Mesenchymal stem cell (in vitro differentiated cells and primary cell): ENCODE data around the gene MUC5AC.
"Not testable (repeated sequence)": the region's sequence is repeated elsewhere in the genome, so short reads cannot be mapped to it uniquely, and the experiment has no call there.

ENCODE experiments used
- DNase-seq: peaks from one replicate; pipeline ENCODE4 v3.0.0-alpha.2; 2013
- H2AFZ ChIP-seq: one replicate; pipeline ENCODE4 v1.6.1; 2013; ENCODE audit warnings: low read depth, mild to moderate bottlenecking, control low read depth, inconsistent platforms, low read length, moderate library complexity
- H2AK5ac ChIP-seq: 2 replicates; pipeline ENCODE4 v1.6.1; 2013; ENCODE audit warnings: low read length, moderate library complexity, mild to moderate bottlenecking, inconsistent platforms; ENCODE audit not compliant: severe bottlenecking
- H2BK120ac ChIP-seq: one replicate; pipeline ENCODE4 v1.6.1; 2013; ENCODE audit warnings: low read depth, mild to moderate bottlenecking, inconsistent platforms, low read length, moderate library complexity
- H2BK12ac ChIP-seq, 2 experiments: one replicate each; pipeline ENCODE4 v1.6.1; 2013; ENCODE audit warnings: inconsistent platforms in 2 of 2, low read length in 2 of 2, mild to moderate bottlenecking in 2 of 2, moderate library complexity in 2 of 2, control low read depth in 1 of 2
- H2BK15ac ChIP-seq: one replicate; pipeline ENCODE4 v1.6.1; 2013; ENCODE audit warnings: mild to moderate bottlenecking, low read depth, inconsistent platforms; ENCODE audit not compliant: poor library complexity, severe bottlenecking
- H2BK5ac ChIP-seq: 2 replicates; pipeline ENCODE4 v1.6.1; 2013; ENCODE audit warnings: low read depth, mild to moderate bottlenecking, low read length, control low read depth, inconsistent platforms; ENCODE audit not compliant: poor library complexity, severe bottlenecking
- H3K14ac ChIP-seq, 2 experiments: one replicate each; pipeline ENCODE4 v1.6.1; 2013; ENCODE audit warnings: inconsistent platforms in 2 of 2, low read length in 2 of 2, control low read depth in 1 of 2, mild to moderate bottlenecking in 1 of 2, moderate library complexity in 1 of 2
- H3K18ac ChIP-seq, 2 experiments: one replicate each; pipeline ENCODE4 v1.6.1; 2013; ENCODE audit warnings: inconsistent platforms in 2 of 2, low read length in 2 of 2, control low read depth in 1 of 2, low read depth in 1 of 2, mild to moderate bottlenecking in 1 of 2
- H3K23ac ChIP-seq, 2 experiments: one replicate each; pipeline ENCODE4 v1.6.1; 2013; ENCODE audit warnings: inconsistent platforms in 2 of 2, low read length in 2 of 2, mild to moderate bottlenecking in 2 of 2, moderate library complexity in 2 of 2, control low read depth in 1 of 2
- H3K27ac ChIP-seq: 2 replicates; pipeline ENCODE4 v1.5.1; 2013; ENCODE audit warnings: mild to moderate bottlenecking, moderate library complexity, low read length, control low read depth, inconsistent platforms; ENCODE audit not compliant: poor library complexity, severe bottlenecking
- H3K27me3 ChIP-seq, 2 experiments: 2 replicates each; pipeline versions ENCODE4 v1.6.1 to v1.7.0; 2013; ENCODE audit warnings: low read length in 2 of 2, mild to moderate bottlenecking in 2 of 2, moderate library complexity in 2 of 2, control low read depth in 1 of 2, inconsistent platforms in 1 of 2; ENCODE audit not compliant: control insufficient read depth in 1 of 2, insufficient read depth in 1 of 2
- H3K36me3 ChIP-seq, 2 experiments: 2 replicates each; pipeline versions ENCODE4 v1.6.1 to v1.7.0; 2013; ENCODE audit warnings: low read length in 2 of 2, control low read depth in 1 of 2, inconsistent platforms in 1 of 2, low read depth in 1 of 2, mild to moderate bottlenecking in 1 of 2; ENCODE audit not compliant: insufficient read depth in 2 of 2, control insufficient read depth in 1 of 2
- H3K4ac ChIP-seq, 2 experiments: one replicate each; pipeline ENCODE4 v1.6.1; 2013; ENCODE audit warnings: inconsistent platforms in 2 of 2, low read length in 2 of 2, mild to moderate bottlenecking in 2 of 2, moderate library complexity in 2 of 2, control low read depth in 1 of 2, low read depth in 1 of 2
- H3K4me1 ChIP-seq: 2 replicates; pipeline ENCODE4 v1.6.1; 2013; ENCODE audit warnings: low read depth, low read length, control low read depth; ENCODE audit not compliant: control insufficient read depth, insufficient read depth
- H3K4me2 ChIP-seq: 2 replicates; pipeline ENCODE4 v1.6.1; 2013; ENCODE audit warnings: low read length, mild to moderate bottlenecking, inconsistent platforms; ENCODE audit not compliant: poor library complexity, severe bottlenecking
- H3K4me3 ChIP-seq, 2 experiments: 2 replicates each; pipeline versions ENCODE4 v1.5.1 to v1.7.0; 2013; ENCODE audit warnings: low read length in 2 of 2, mild to moderate bottlenecking in 2 of 2, control low read depth in 1 of 2, low read depth in 1 of 2; ENCODE audit not compliant: insufficient read depth in 1 of 2
- H3K79me1 ChIP-seq: replicated peaks from 2 replicates; pipeline ENCODE4 v1.6.1; 2013; ENCODE audit warnings: mild to moderate bottlenecking, control low read depth, low read length, inconsistent platforms; ENCODE audit not compliant: poor library complexity, severe bottlenecking
- H3K9ac ChIP-seq: 2 replicates; pipeline ENCODE4 v1.7.0; 2013; ENCODE audit warnings: mild to moderate bottlenecking, low read length, moderate library complexity
- H3K9me3 ChIP-seq: 2 replicates; pipeline ENCODE4 v1.7.0; 2013; ENCODE audit warnings: mild to moderate bottlenecking, low read length; ENCODE audit not compliant: control insufficient read depth
- H4K8ac ChIP-seq: one replicate; pipeline ENCODE4 v1.6.1; 2013; ENCODE audit warnings: inconsistent platforms, mild to moderate bottlenecking, low read length, moderate library complexity
- H4K91ac ChIP-seq: one replicate; pipeline ENCODE4 v1.6.1; 2013; ENCODE audit warnings: mild to moderate bottlenecking, low read length, inconsistent platforms
- WGBS: methylation state at CpG from one replicate; pipeline ENCODE4 v1.1.7; 2013; ENCODE audit warnings: mixed read lengths; 5-methylcytosine and 5-hydroxymethylcytosine counted together

The MUC5AC gene

DNA sequence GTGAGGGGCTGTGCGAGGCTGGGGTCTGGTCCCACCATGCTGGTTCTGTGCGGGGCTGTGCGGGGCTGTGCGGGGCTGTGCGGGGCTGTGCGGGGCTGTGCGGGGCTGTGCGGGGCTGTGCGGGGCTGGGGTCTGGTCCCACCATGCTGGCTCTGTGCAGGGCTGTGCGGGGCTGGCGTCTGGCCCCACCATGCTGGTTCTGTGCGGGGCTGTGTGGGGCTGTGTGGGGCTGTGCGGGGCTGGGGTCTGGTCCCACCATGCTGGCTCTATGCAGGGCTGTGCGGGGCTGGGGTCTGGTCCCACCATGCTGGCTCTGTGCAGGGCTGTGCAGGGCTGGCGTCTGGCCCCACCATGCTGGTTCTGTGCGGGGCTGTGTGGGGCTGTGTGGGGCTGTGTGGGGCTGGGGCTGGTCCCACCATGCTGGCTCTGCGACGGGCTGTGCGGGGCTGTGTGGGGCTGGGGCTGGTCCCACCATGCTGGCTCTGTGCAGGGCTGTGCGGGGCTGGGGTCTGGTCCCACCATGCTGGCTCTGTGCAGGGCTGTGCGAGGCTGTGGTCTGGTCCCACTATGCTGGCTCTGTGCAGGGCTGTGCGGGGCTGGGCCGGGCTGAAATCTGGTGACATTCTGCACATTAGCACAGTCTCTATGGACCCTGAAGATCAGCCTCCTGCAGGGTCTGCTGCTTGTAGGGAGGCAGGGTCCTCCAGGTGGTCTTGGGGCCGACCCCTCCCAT is 1.9 kb downstream of the MUC5AC start:
- not testable (repeated sequence) for H3K14ac ChIP-seq, H3K23ac ChIP-seq, DNase-seq, H3K4ac ChIP-seq, H2BK120ac ChIP-seq, H3K79me1 ChIP-seq, H3K9me3 ChIP-seq, H2AK5ac ChIP-seq, H2BK5ac ChIP-seq, H3K36me3 ChIP-seq, H4K8ac ChIP-seq, H2AFZ ChIP-seq, H3K27ac ChIP-seq, H2BK15ac ChIP-seq, H4K91ac ChIP-seq, H3K4me2 ChIP-seq, H3K9ac ChIP-seq, H3K4me3 ChIP-seq, H3K18ac ChIP-seq, H2BK12ac ChIP-seq
- Histone ChIP-seq H3K27me3 (peaks cover 0 to 39% of the 10 kb centered on the region in 2 experiments), H3K4me1 (peaks cover 17% of the 10 kb centered on the region)
- 78% methylated on average over 16 of the region's 24 CpGs for WGBS

DNA sequence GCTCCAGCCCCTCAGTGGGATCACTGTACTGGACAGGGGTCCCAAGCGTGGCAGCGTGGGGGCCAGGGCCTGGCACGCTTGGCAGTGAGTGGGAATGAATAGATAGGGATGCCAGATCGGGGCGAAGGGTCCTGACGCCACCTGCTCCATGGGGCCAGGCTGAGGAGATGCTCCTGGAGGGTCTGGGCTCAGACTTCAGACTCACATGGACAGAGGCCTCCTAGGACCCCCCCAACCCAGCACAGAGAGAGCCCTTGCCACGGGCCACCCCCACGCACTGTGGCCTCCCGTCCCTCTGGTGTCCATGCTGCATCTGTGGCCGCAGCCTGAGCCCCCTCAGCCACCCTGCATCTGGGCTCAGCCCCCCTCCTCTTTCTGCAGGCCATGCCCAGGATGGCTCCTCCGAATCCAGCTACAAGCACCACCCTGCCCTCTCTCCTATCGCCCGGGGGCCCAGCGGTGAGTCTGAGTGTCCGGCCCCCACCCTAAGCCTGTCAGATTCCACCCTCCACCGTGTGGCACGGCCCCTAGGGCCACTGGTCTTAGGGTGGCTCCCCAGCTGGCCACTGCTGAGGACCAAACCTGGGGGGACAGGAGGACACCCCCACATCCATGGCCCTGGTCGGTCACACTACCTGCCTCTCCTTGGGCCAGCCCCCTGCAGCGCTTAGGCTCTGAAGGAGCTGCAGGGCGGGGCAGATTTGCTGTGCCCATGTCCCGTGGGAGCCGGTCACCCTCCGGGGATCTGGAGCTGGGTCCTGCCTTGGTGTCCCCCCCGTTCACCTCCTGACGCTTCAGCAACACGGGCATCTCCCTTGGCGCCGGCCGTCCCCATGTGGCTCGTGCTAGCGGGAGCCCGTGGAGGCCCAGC is 2.7 kb downstream of the MUC5AC start:
- no peak overlapping the region for H2AFZ ChIP-seq
- H3K36me3 ChIP-seq = no peaks in the 10 kb centered on the region
- H3K79me1 ChIP-seq = no peaks in the 10 kb centered on the region
- no peak overlapping the region for H3K27ac ChIP-seq
- no peak overlapping the region for H2BK15ac ChIP-seq
- H4K91ac ChIP-seq = no peak overlapping the region
- H2AK5ac ChIP-seq = no peak overlapping the region
- no peak overlapping the region for H3K23ac ChIP-seq
- no peak overlapping the region for H3K4ac ChIP-seq
- H3K4me2 ChIP-seq = no peak overlapping the region
- H3K4me1 ChIP-seq = peaks cover 19% of the 10 kb centered on the region
- no peak overlapping the region for H2BK12ac ChIP-seq
- 85% methylated on average over 32 of the region's 32 CpGs for WGBS
- H3K4me3 ChIP-seq = no peak overlapping the region
- peaks cover 0 to 39% of the 10 kb centered on the region in 2 experiments for H3K27me3 ChIP-seq
- H4K8ac ChIP-seq = no peak overlapping the region
- no peak overlapping the region for H2BK120ac ChIP-seq
- no peak for DNase-seq
- H3K18ac ChIP-seq = no peak overlapping the region
- H3K9ac ChIP-seq = no peak overlapping the region
- H3K9me3 ChIP-seq = no peaks in the 10 kb centered on the region
- no peak overlapping the region for H2BK5ac ChIP-seq
- no peak overlapping the region for H3K14ac ChIP-seq

GRCh38 chr11:1161410-1162137 is 3.8 kb downstream of the MUC5AC start:
- Histone ChIP-seq H3K9me3 (no peaks in the 10 kb centered on the region), H2BK15ac (no peak overlapping the region), H4K8ac (no peak overlapping the region), H3K4ac (no peak overlapping the region), H3K23ac (no peak overlapping the region), H2BK5ac (no peak overlapping the region), H3K4me3 (no peak overlapping the region), H2AK5ac (no peak overlapping the region), H3K4me1 (peaks cover 17% of the 10 kb centered on the region), H3K4me2 (no peak overlapping the region), H3K27me3 (peaks cover 0 to 39% of the 10 kb centered on the region in 2 experiments), H2BK120ac (no peak overlapping the region), H3K18ac (no peak overlapping the region), H3K9ac (no peak overlapping the region), H3K36me3 (no peaks in the 10 kb centered on the region), H2BK12ac (no peak overlapping the region), H4K91ac (no peak overlapping the region), H3K14ac (no peak overlapping the region), H2AFZ (no peak overlapping the region), H3K27ac (no peak overlapping the region), H3K79me1 (no peaks in the 10 kb centered on the region)
- DNase-seq = no peak
- 87% methylated on average over 42 of the region's 42 CpGs for WGBS

GRCh38 chr11:1162138-1162475 is 4.4 kb downstream of the MUC5AC start:
- no peak overlapping the region for H3K23ac ChIP-seq
- no peak overlapping the region for H2BK5ac ChIP-seq
- no peak overlapping the region for H3K4me3 ChIP-seq
- H3K4ac ChIP-seq = no peak overlapping the region
- no peaks in the 10 kb centered on the region for H3K79me1 ChIP-seq
- H3K18ac ChIP-seq = no peak overlapping the region
- no peak overlapping the region for H3K4me2 ChIP-seq
- H2AFZ ChIP-seq = no peak overlapping the region
- no peak for DNase-seq
- 89% methylated on average over 21 of the region's 21 CpGs for WGBS
- no peaks in the 10 kb centered on the region for H3K36me3 ChIP-seq
- peaks cover 0 to 39% of the 10 kb centered on the region in 2 experiments for H3K27me3 ChIP-seq
- no peak overlapping the region for H2BK120ac ChIP-seq
- H3K4me1 ChIP-seq = peaks cover 11% of the 10 kb centered on the region
- H2AK5ac ChIP-seq = no peak overlapping the region
- no peaks in the 10 kb centered on the region for H3K9me3 ChIP-seq
- no peak overlapping the region for H4K8ac ChIP-seq
- no peak overlapping the region for H3K27ac ChIP-seq
- no peak overlapping the region for H3K9ac ChIP-seq
- no peak overlapping the region for H3K14ac ChIP-seq
- H2BK15ac ChIP-seq = no peak overlapping the region
- H4K91ac ChIP-seq = no peak overlapping the region
- H2BK12ac ChIP-seq = no peak overlapping the region
